ENCODE measurements around the gene TUBB. TPM values are rescaled to one million over a fixed set of nuclear protein-coding genes. Genes with fewer than 3 reads are reported as not detected.

TUBB gene
- total and polyA plus RNA-seq, 5 experiments from 2014 or later, result 79.2 to 187 (median 116) TPM

DNA sequence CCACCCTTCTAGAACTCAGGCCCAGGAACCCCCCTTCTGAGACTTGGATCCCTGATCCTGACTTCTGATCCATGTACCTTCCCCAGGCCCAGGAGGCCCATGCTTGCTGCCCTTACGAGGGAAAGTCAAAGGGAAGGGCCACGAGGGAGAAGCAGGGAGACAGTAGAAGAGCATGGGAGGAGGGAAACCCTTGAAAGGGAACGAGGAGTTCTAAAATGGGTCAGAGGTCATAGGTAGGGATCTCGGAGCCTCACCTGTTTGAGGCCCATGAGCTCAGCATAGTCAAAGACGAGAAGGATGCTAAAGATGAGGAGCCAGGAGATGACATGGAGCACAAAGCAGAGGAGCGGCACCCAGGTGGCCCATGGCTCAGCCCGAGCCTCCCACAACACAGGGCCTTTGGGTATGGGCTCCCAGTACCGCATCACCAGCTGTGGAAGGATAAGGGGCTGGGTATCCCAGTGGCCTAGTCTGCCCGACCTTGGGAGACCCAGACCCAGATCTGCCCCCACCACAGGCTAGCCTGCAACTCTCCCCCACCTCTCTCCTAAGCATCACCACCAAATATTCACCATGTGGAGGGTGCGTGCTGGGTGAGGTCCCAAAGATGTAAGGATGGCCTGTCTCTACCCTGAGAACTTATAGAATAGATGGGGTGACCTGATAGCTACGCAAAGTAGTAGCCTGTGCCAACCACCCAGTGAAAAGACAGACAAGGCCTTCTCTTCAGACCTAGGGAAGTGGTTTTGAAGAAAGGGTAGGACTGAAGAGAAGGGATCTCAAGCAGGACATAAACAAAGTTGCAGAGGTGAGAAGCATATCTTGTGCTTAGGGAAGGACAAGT is 30.9 kb upstream of the TUBB start:
- Mint-ChIP-seq H3K4me1 (peaks cover 37 to 48% (median 46%) of the 10 kb centered on the region in 4 donors), H3K27ac (peak overlapping the region in 9 of 10 donors; percentile 60 to 99 (median 85))
- POLR2A ChIA-PET, result interaction anchor here (1.0 to 6.9 kb wide), 5 partner anchors 7 to 74 kb away, joined by 3 to 81 read pairs (median 15); partner anchors contain the start of genes MDC1 and TUBB

GRCh38 chr6:30689985-30690384 is 30.2 kb upstream of the TUBB start:
- Mint-ChIP-seq H3K4me1 (peaks cover 35 to 48% (median 44%) of the 10 kb centered on the region in 4 donors), H3K27ac (peak overlapping the region; percentile 17 to 99 (median 84))

More for the DNA sequence above, 30.9 kb upstream of the TUBB start:
- Mint-ChIP-seq H3K4me3 (peak overlapping the region; percentile 76 to 100 (median 96)), H3K9me3 (no peaks in the 10 kb centered on the region), H3K36me3 (peaks cover 0 to 8% (median 0%) of the 10 kb centered on the region in 3 donors), H3K27me3 (no peaks in the 10 kb centered on the region)
- no peak for ATAC-seq
- no peak for DNase-seq

GRCh38 chr6:30690403-30691207 is 29.5 kb upstream of the TUBB start, which contains the start of gene NRM:
Gene NRM, minus strand, starts transcription at chr6:30690984. Its CDS starts 10 bp downstream, at chr6:30690974.
- Mint-ChIP-seq H3K36me3 (no peaks in the 10 kb centered on the region), H3K4me1 (peaks cover 29 to 48% (median 41%) of the 10 kb centered on the region in 4 donors), H3K27ac (peak within 1 kb of the TSS; percentile 31 to 99 (median 88)), H3K9me3 (no peaks in the 10 kb centered on the region), H3K27me3 (no peaks in the 10 kb centered on the region), H3K4me3 (peak within 1 kb of the TSS; percentile 85 to 94 (median 88))
- ATAC-seq, result peak; percentile 7 to 25
- POLR2A ChIA-PET, result interaction anchor here (0.7 to 6.9 kb wide), 9 partner anchors 8 to 200 kb away, joined by 3 to 81 read pairs (median 6); partner anchors contain the start of genes MDC1 and TUBB
- peak in 8 of 10 donors; percentile 37 to 81 (median 60) for DNase-seq

More at GRCh38 chr6:30689985-30690384, 30.2 kb upstream of the TUBB start:
- DNase-seq, result no peak
- Mint-ChIP-seq H3K27me3 (no peaks in the 10 kb centered on the region), H3K4me3 (peak overlapping the region; percentile 63 to 94 (median 88)), H3K36me3 (peaks cover 0 to 6% (median 0%) of the 10 kb centered on the region in 3 donors), H3K9me3 (no peaks in the 10 kb centered on the region)
- ATAC-seq, result no peak
- POLR2A ChIA-PET, result interaction anchor here (0.7 to 6.9 kb wide), 6 partner anchors 8 to 75 kb away, joined by 3 to 81 read pairs (median 14); partner anchors contain the start of genes MDC1 and TUBB

GRCh38 chr6:30691208-30691847 is 28.8 kb upstream of the TUBB start:
- POLR2A ChIA-PET, result interaction anchor here (1.0 to 6.9 kb wide), 6 partner anchors 9 to 201 kb away, joined by 3 to 81 read pairs (median 10); partner anchors contain the start of genes MDC1 and TUBB
- ATAC-seq (no peak), DNase-seq (no peak)
- Mint-ChIP-seq H3K4me1 (peaks cover 26 to 48% (median 40%) of the 10 kb centered on the region in 4 donors), H3K27me3 (no peaks in the 10 kb centered on the region), H3K9me3 (no peaks in the 10 kb centered on the region), H3K36me3 (no peaks in the 10 kb centered on the region), H3K4me3 (peak overlapping the region; percentile 85 to 94 (median 88)), H3K27ac (peak overlapping the region; percentile 31 to 99 (median 82))

DNA sequence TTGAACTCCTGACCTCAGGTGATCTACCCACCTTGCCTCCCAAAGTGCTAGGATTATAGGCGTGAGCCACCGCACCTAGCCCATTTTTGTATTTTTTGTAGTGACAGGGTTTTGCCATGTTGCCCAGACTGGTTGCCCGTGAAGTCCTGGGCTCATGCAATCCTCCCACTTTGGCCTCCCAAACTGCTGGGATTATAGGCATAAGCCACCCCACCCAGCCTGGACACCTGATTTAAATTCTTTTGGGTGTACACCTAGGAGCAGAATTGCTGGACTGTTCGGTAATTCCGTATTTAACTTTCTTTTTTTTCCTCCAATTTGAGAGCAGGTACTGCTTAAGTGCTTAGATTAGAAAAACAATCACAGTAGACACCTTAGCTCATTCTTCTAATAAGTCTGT is 23.7 kb upstream of the TUBB start:
- H3K27me3 Mint-ChIP-seq, result no peaks in the 10 kb centered on the region
- H3K36me3 Mint-ChIP-seq, result peaks cover 0 to 21% (median 0%) of the 10 kb centered on the region in 3 donors
- ATAC-seq (no peak), DNase-seq (peak in 1 of 10 donors; percentile 7)
- POLR2A ChIA-PET, result interaction anchor here (0.6 to 1.0 kb wide), 5 partner anchors 9 to 16 kb away, joined by 3 to 4 read pairs (median 3); no protein-coding TSS in a partner anchor
- peaks cover 0 to 6% (median 3%) of the 10 kb centered on the region in 4 donors for H3K4me1 Mint-ChIP-seq
- H3K9me3 Mint-ChIP-seq, result no peaks in the 10 kb centered on the region
- no peak overlapping the region for H3K27ac Mint-ChIP-seq
- no peak overlapping the region for H3K4me3 Mint-ChIP-seq

- peaks cover 0 to 53% (median 14%) of the 10 kb centered on the region in 3 donors for H3K36me3 Mint-ChIP-seq
- no peak overlapping the region for H3K27ac Mint-ChIP-seq
- H3K4me3 Mint-ChIP-seq, result no peak overlapping the region
- peaks cover 0 to 18% (median 5%) of the 10 kb centered on the region in 4 donors for H3K4me1 Mint-ChIP-seq
- no peaks in the 10 kb centered on the region for H3K27me3 Mint-ChIP-seq
- DNase-seq (peak in 1 of 10 donors; percentile 32), ATAC-seq (no peak)
- POLR2A ChIA-PET, result no interaction called here
- no peaks in the 10 kb centered on the region for H3K9me3 Mint-ChIP-seq
Measured at GRCh38 chr6:30700340-30700739, 19.8 kb upstream of the TUBB start.

DNA sequence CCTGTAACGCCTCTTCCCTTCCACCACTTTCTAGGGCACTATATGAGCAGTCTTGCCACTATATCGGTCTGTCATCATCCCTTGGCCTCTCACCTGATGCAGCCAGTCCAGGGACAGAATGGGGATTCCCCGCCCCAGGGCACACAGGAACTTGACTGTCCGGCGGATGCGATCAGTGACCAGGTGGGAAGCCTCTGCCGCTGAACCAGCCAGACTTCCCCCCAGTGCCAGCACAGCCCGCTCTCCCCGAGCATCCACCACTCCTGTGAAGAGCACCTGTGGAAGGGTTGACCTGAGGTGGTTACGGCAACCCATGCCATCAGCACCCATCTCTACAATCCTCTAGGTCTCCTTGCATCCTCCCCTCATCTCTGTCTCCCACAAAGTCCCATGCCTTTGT is 17.1 kb upstream of the TUBB start:
- Mint-ChIP-seq H3K4me3 (no peak overlapping the region), H3K4me1 (peaks cover 0 to 18% (median 9%) of the 10 kb centered on the region in 4 donors), H3K9me3 (no peaks in the 10 kb centered on the region), H3K27ac (no peak overlapping the region), H3K36me3 (peaks cover 4 to 76% (median 19%) of the 10 kb centered on the region in 3 donors), H3K27me3 (no peaks in the 10 kb centered on the region)
- ATAC-seq (no peak), DNase-seq (peak in 1 of 10 donors; percentile 19)
- POLR2A ChIA-PET, result interaction anchor here (0.9 to 2.8 kb wide), 2 partner anchors 10 to 14 kb away, joined by 6 to 15 read pairs; no protein-coding TSS in a partner anchor

DNA sequence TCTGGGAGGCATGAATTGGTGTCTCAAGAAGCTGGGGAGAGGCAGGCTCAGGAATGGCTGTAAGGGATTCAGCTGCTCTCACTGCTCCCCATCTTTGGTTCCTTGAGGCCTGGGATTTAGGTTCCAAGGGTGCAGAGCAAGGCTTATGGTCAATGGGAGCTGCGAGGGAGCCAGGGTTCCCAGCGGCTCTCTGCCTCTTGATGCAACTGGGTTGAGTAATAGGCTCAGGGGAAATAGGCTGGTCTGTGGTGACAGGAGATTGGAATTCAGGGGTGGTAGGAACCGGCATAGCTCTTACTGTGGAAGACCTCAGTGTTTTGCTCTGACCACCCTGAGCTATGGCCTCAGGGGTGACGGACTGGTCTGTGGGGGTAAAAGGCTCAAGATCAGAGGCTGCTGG is 16.3 kb upstream of the TUBB start:
- H3K27me3 Mint-ChIP-seq, result no peaks in the 10 kb centered on the region
- H3K27ac Mint-ChIP-seq, result peak overlapping the region in 2 of 10 donors; percentile 32 to 58
- no peak overlapping the region for H3K4me3 Mint-ChIP-seq
- H3K9me3 Mint-ChIP-seq, result no peaks in the 10 kb centered on the region
- POLR2A ChIA-PET, result interaction anchor here (1.0 to 3.8 kb wide), 4 partner anchors 9 to 19 kb away, joined by 3 to 21 read pairs (median 9); partner anchors contain the start of gene MDC1
- peaks cover 6 to 81% (median 20%) of the 10 kb centered on the region in 3 donors for H3K36me3 Mint-ChIP-seq
- peaks cover 0 to 18% (median 10%) of the 10 kb centered on the region in 4 donors for H3K4me1 Mint-ChIP-seq
- no peak for DNase-seq
- no peak for ATAC-seq

- H3K4me1 Mint-ChIP-seq, result peaks cover 0 to 18% (median 10%) of the 10 kb centered on the region in 4 donors
- DNase-seq, result peak in 1 of 10 donors; percentile 18
- no peak for ATAC-seq
- H3K4me3 Mint-ChIP-seq, result no peak overlapping the region
- H3K27me3 Mint-ChIP-seq, result no peaks in the 10 kb centered on the region
- POLR2A ChIA-PET, result interaction anchor here (0.5 to 3.8 kb wide), 5 partner anchors 9 to 232 kb away, joined by 3 to 21 read pairs (median 6); partner anchors contain the start of gene MDC1
- H3K27ac Mint-ChIP-seq, result peak overlapping the region in 3 of 10 donors; percentile 58 to 70 (median 66)
- no peaks in the 10 kb centered on the region for H3K9me3 Mint-ChIP-seq
- peaks cover 6 to 72% (median 20%) of the 10 kb centered on the region in 3 donors for H3K36me3 Mint-ChIP-seq
Measured at GRCh38 chr6:30705620-30706019, 14.5 kb upstream of the TUBB start.

DNA sequence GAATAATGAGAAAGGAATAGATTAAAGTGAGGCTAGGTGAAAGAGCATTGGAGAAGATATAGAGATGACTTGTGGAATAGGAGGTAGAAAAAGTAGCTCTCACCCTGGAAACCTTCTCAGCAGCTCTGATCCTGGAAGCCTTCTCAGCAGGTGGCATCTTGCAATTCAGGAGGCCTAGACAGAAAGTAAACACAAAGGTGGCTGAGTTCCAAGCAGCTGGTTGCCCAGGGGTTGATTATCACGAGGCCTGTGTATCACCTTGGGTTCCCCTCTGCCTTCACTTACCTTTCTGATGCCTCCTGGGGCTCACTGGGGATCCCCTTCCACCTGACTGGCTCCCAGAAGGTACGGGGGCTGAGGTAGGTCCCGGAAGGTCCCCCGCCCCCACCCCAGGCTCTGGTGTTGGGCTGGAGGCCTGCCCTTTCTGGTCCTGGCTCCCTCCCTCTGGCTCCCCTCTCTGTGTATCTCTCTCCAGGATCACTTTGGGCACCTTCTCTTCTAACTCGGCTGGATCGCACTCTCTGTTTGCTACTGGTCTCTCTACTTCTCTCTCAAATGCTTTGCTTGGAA is 12.8 kb upstream of the TUBB start:
- Mint-ChIP-seq H3K27ac (peak overlapping the region in 2 of 10 donors; percentile 26 to 73), H3K36me3 (peaks cover 6 to 79% (median 26%) of the 10 kb centered on the region in 3 donors), H3K27me3 (no peaks in the 10 kb centered on the region), H3K4me1 (peaks cover 9 to 28% (median 16%) of the 10 kb centered on the region in 4 donors), H3K4me3 (no peak overlapping the region), H3K9me3 (no peaks in the 10 kb centered on the region)
- POLR2A ChIA-PET, result interaction anchor here (3.8 kb wide), 1 partner anchor 10 kb away, joined by 21 read pairs; the partner anchor contains the start of gene MDC1
- DNase-seq (peak in 1 of 10 donors; percentile 46), ATAC-seq (no peak)

All from naive thymus-derived CD8-positive, alpha-beta T cell (primary cell).